ENCODE data around the gene CACNA1G.
A peak's percentile ranks its signal among the peaks of the same experiment; 100 is the strongest.

The CACNA1G gene

DNA sequence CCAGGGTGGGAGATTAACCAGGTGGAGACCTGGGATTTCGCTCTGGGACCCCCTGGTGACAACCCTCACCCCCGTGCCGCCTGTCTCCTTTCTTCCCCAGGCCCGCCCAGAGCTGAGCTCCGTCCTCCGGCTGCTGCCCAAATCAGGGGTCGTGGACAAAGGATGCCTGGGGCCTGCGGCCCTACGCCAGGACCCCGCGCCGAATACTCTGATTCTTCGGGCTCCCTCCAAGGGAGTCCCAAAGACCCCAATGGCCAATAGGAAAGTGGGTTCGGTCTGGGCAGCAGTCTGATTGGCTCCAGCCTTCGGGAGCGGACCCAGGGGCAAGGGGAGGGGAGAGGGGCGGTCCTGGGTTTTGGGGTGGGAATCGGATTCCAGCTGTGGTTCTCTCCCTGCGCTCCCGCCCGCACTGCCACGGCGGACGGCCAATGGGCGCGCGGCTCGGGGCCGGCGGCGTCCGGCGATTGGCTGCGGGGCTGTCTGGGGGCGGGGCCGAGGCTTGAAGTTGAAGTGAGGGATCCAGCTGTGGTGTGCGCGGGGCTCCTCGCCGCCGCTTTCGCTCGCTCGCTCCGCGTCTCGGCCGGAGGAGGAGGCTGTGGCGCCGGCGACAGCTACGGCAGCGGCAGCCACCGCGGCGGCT, at the start of gene CACNA1G:
TSS of gene CACNA1G (plus strand) at position 531 of the 640 bp plus-strand sequence. CDS start 745 bp downstream, outside the sequence.
- peak; percentile 99 for DNase-seq (ENCODE audit: low spot score)

DNA sequence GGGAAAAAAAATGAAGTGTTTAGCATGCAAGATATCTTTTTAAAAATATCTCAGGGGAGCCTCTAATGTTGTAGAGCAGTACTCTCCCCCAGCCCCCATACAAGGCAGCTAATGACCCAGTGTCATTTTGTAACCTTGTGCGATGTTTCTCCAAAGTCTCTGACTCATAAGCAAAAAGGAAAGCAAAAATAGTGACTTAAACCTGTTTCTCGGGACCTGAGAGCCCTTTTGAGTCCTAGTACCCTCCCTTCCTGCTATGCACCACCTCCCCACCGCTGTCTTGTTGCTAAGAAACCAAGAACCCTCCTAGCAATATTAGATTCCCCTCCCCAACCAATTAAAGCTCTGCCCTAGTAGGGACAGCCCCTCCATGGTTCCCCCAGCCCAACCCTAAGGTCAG, 49.5 kb upstream of the CACNA1G start:
- no peak for DNase-seq (ENCODE audit: low spot score)

DNA sequence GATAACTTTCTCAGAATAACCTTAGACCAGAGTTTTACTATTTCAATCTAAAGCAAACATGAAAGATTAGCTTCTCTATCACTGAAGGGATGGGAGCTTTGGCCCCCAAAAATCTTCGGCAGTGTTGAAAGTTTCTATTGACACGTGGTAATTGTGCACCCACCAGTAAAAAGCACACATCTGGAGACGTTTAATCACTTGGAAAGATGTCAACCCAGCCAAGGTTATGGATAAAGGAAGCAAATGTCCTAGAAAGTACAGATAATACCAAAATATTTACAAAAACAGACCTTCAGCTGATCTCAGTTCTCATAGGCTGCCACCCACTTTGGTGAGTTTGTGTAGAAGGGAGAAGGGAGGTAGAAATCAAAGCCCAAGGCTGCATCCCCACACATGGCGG, 47.0 kb upstream of the CACNA1G start:
- DNase-seq (ENCODE audit: low spot score): no peak

DNA sequence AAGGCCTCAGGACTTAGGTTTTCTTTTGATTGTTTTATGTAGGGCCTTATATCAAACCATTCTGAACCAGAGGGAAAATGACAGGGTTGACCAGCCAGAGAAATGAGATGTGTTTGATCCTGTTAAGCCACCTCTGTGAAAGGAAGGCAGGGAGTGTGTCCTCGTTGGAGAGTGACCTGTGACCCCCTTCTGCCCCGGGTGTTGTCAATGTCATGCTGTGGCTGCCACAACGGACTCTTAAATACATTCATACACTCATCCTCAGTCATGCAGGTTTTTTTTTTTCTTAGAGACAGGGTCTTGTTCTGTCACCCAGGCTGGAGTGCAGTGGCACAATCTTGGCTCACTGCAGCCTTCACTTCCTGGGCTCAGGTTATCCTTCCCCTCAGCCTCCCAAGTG, 46.1 kb upstream of the CACNA1G start:
- no peak for DNase-seq (ENCODE audit: low spot score)

DNA sequence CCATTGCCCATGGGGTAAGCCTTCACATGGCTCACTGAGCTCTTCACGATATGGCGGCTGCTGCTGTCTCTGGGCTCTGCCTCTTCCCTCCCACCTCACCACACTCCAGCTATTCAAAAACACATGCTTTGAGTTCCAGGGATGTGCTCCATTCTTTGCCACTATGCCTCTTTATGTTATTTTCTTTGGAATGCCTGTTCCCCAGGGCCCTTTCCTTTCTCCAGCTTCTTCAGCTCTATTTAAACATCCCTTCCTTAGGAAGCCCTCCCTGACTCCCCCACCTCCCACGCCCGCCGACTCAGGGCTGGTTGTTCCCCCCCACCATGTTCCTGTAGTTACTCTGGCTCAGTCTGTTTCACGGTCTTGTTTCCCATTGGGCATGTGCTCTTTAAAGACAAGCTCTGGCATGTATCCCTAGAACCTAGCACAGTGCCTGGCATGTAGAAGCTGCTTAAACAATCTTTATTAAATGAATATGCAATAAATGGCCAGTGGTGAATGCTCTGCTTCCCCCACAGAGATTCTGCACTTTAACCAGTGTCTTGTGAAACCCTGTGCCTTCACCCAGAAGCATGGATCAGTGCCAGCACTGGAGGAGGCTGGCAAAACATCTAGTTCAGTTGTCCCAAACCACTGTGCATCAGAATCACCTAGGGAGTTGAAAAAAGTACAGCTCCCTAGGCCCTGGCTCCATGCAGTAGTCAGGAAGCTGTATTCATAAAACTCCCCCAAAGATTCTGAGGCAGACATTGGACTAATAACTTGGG, 45.4 kb upstream of the CACNA1G start:
- peak; percentile 62 for DNase-seq (ENCODE audit: low spot score)

DNA sequence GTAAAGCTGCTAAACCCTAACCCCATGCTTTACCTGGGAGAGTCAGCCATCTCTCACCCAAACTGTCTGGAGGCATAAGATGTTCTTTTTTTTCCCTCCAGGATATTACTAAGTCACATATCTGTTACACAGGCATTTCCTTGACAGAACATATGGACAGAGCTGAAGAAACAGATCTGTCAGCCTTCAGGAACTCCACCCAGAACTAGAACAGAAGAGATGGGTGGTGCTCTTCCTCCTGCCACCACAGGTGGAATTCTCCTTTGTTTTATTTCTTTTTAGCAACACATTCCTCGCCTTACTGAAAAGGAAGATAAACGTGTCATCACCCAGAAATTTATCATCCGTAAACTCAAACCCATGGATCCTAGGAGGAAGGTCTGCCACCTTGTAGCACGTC, 43.5 kb upstream of the CACNA1G start:
- DNase-seq (ENCODE audit: low spot score): no peak

- no peak for DNase-seq (ENCODE audit: low spot score)
Measured at GRCh38 chr17:50517504-50518383, 42.8 kb upstream of the CACNA1G start.

DNA sequence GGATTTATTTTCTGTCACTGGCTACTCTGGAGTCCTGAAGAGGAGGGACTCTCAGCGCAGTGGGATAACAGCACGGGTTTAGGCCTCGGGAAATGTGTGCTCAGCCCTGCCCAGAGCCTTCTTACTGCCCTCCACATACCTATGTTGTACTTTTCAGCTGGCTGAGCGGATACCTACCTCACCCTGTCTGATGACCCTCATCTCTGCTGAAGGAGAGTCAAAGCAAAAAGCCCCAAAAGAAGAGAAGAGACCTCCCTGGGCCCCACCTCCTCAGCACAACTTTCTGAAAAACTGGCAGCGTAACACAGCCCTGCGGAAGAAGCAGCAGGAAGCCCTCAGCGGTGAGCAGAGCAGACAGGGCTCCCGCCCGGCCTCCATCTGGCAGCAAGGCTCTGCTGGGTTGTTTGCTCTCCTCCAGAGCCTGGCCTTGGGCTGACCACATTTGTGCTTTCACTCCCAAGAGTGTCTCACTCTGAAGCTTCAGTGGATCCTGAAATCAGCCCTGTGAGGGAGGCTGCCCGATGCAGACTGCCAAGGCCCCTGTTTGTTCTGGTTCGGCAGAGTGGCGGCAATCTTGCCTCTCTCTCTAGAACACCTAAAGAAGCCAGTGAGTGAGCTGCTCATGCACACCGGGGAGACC, 42.0 kb upstream of the CACNA1G start:
- DNase-seq (ENCODE audit: low spot score): no peak

DNA sequence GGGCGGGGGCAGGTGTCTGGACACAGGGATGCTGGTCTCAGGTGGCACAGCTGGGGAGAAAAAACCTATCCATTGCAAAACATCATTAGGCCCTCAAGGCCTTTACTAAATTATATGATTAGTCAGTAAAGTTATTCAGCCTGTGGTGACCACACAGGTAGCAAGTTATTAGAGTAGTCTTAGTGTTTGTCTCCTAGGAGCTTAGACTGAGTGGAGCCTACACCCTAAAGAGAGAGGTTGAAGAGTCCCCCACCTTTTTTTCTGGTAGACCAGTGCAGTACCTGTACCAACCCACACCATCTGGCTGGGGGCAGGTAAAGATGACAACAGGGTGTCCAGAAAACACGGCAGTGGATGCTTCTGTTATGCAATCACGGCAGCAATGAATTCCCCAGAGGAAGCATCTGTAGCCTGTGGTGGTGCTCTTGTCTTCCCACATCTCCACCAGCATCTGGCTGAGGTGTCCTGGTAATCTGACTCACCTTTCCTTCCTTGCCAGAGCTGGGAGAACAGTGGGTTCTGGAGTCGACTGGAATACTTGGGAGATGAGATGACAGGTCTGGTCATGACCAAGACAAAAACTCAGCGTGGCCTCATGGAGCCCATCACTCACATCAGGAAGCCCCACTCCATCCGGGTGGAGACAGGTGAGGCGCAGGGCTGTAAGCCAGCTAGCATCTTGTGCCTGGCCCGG, 41.2 kb upstream of the CACNA1G start:
- DNase-seq (ENCODE audit: low spot score): no peak

DNA sequence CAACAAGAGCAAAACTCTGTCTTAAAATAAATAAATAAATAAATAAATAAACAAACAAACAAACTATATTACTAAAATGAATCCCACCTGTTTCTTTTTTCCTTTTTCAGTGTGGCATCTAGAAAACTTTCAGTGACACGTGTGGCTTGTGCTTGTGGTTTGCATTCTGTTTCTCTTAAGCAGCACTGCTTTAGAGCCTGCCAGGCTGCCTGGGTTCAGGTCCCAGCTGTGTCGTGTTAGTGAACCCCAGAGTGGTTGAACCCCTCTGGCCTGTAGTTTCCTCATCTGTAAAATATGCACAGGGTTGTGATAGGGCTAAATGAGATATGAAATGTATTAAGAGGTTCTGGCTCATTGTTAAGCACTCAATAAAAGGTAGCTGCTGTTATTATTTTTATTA, 40.0 kb upstream of the CACNA1G start:
- DNase-seq (ENCODE audit: low spot score): no peak

DNA sequence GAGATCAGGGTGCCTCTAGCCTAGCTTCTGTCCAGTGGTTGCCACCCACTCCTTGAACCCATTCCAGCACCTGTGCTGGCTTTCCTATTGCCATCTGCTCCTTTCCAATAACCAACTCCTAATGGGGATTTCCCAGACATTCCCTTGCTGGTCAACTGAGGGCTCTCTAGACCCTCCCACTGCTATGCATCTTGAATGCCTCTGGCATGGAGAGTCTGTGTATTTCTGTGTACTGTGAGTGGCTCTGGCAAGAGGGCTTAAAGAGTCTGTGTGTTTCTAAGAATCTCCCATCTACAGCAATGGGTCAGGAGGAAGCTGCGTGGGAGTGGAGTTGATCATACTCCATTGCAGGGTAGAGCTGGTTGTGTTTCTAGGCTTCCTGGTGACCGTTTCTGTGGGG, 39.0 kb upstream of the CACNA1G start:
- DNase-seq (ENCODE audit: low spot score): no peak

- no peak for DNase-seq (ENCODE audit: low spot score)
Measured at GRCh38 chr17:50522766-50523165, 37.7 kb upstream of the CACNA1G start.

- DNase-seq (ENCODE audit: low spot score): no peak
Measured at GRCh38 chr17:50523208-50523607, 37.3 kb upstream of the CACNA1G start.

GRCh38 chr17:50524838-50525237, 35.7 kb upstream of the CACNA1G start:
- DNase-seq (ENCODE audit: low spot score): no peak

- DNase-seq (ENCODE audit: low spot score): no peak
Measured at GRCh38 chr17:50527155-50527762, 33.3 kb upstream of the CACNA1G start.

DNA sequence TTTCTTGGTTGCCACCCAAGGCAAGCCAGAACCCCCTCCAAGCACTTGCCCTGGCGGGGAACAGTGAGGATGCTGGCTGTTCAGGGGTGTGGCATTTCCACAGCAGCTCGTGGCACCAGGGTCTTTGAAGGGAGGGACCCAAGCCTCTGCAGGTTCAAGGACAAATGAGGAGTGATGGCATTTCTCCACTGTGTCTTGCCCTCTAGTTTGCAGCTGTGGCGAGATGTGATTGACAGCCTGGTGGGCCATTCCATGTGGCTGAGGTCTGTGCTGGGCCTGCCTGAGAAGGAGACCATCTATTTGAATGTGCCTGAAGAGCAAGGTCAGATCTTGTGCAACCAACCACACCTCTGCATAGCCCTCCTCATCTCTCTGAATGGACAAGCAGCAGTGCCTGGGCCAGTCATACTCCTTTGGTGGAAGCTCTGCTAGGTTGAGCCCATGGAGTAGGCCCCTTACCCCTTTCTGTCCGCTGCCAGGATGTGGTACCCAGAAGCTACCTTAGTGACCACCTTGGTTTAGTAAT, 32.5 kb upstream of the CACNA1G start:
- DNase-seq (ENCODE audit: low spot score): no peak

- DNase-seq (ENCODE audit: low spot score): no peak
Measured at GRCh38 chr17:50529849-50530248, 30.7 kb upstream of the CACNA1G start.

DNA sequence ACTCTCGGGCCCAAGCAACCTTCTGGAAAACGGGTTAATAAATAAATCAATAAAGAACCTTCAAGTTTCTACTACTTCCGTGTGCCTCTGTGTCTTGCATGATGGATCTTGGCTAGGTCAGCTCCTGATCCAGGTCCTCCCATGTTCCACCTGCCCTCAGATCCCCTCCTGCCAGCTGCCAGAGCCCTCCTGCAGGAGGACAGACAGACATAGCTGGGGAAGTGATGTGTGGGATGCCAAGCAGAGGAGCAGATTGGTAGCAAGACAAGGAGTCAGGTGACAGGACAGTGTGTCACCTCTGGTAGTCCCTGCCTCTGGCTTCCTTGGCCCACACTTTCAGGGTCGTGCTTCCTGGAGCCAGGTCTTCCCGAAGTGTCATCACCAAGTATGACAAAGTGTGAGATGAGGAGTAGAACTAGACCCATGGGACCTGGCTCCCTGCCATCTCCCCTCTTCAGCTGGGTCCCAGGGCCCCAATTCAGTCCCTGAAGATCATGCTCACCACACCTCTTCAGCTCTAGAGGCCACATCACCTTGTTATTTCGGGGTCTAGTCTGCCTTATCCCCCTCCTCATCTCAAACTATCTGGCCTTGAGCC, 29.0 kb upstream of the CACNA1G start:
- DNase-seq (ENCODE audit: low spot score): no peak

- no peak for DNase-seq (ENCODE audit: low spot score)
Measured at GRCh38 chr17:50532452-50533024, 28.0 kb upstream of the CACNA1G start, which contains the start of gene EPN3. TSS of gene EPN3 (plus strand) at chr17:50532735. CDS start at chr17:50536557, 3,822 bp downstream.

- no peak for DNase-seq (ENCODE audit: low spot score)
Measured at GRCh38 chr17:50533185-50533584, 27.3 kb upstream of the CACNA1G start.

Data from GM03348 (cell line).